T-helper 2 cell (primary cell): ENCODE data around the gene PCBP3.
"Not testable (repeated sequence)": the region's sequence is repeated elsewhere in the genome, so short reads cannot be mapped to it uniquely, and the experiment has no call there.

Experiments
- DNase-seq, 5 experiments: peaks; one replicate each; pipeline versions ENCODE4 v3.0.0 to v3.0.0-alpha.2; 2012 to 2022

PCBP3 gene

DNA sequence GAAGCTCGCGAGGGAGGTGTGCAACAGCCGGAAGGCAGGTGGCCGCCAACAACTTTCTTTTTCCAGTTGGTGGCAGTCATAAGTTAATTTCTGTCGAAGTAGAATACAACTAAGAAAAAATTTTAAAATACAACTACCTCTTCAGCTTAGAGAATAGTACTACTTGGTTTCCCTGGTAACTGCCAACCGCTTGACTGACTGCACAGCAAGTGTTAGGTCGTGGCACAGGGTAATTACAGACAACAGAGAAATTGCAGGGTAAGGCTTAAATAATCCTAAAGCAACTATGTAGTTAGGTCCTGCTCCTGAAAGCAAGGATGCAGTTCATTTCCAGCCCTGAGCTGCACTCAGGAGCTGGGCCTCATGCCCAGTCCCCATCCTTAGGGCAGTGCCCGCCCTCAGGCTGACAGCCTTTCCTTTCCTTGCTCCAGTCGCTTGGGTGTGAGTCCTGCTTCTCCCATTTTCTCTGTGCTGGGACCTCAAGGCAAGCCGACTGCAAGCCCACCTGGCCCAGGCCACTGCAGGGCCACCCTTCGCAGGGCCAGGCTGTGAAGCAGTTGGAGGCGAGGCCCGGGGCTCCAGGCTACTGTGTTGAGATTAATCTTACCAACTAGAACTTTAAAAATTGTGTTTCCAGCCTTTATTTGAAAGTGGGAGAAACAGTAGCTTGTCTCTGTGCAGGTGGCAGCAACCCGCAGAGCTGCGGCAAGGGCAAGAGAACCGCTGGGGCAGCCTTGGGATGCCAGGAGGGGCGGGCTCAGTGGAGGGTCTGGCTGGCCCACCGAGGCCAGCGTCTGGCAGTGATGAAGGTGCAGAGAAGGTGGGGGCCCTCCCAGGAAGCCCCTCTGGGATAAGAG lies 148.3 kb downstream of the PCBP3 start:
- DNase-seq, result no peak

DNA sequence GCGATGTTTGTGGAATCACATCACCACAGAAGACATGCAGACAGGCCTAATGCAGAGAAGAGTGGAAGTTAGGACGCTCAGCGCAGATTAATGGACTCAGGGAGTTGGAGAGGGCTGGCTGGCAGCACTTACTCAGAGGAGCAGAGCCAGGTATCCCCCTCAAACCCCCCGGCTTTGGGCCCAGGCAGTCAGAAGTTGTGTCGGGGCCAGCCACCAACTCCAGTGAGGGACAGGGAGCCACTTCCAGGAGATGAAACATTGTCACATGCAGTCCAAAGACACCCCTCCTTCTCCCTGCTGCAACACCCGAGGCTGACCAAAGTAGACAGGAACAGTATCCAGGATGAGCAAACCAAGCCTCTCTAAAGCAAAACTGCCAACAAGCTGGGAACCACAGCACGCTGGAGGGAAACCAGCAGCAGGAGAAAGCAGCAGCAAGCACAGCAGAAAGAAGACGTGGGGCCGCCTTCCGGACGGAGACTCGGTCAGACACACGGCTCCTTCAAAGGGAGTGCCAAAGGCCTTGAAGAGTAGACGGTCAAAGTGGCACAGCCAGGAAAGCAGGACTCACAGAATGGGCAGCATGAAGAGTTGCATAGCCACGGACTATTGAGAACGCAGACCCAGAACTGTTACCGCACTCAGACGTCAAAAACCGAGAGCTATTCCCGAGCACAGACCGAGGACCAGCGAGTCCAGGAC lies 149.3 kb downstream of the PCBP3 start:
- DNase-seq, result no peak

DNA sequence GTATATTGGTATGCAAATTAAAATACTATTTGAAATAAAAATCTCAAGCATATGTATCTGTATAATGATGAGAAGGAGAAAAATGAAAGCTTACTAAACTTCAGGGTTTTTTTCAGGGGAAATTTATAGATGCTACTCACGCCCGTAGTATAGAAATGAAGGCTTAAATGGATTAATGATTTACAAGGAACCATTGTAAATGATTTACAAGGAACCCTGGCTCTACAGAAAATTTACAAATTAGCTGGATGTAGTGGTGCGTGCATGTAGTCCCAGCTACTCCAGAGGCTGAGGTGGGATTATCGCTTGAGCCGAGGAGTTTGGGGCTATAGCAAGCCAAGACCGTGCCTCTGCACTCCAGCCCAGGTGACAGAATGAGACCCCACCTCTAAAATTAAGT lies 150.5 kb downstream of the PCBP3 start:
- no peak for DNase-seq

GRCh38 chr21:45796003-45796402 lies 152.5 kb downstream of the PCBP3 start:
- DNase-seq, result no peak

- no peak for DNase-seq
Observed at GRCh38 chr21:45797338-45797737, 153.8 kb downstream of the PCBP3 start.

DNA sequence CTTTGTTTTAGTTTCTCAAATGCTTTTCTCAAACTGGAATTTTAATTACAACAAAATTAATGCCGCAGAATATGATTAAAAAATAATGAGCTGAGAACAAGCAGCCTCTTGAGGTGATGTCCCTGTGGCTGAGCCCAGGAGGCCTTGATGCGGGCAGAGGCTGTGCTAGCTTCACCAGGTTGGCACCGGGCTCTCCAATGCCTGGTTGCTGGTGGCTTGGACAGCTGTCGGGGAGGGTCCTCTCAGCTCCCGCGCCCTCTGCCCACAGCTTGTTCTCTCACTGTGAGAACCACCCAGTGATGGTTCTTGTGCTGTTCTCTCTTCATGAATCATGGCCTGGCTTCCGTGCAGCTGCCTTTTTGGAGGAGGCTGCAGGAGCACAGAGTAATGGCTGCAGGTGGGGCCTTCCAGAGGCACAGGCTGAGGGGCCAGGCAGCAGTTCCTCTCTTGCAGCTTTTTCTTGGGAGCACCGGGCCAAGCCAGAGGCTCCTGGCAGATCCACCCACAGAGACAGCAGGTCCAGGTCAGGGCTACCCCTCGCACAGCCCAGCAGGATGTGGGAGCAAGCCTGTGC lies 156.3 kb downstream of the PCBP3 start:
- DNase-seq, result no peak

- no peak for DNase-seq
Observed at GRCh38 chr21:45800339-45801080, 157.0 kb downstream of the PCBP3 start.

DNA sequence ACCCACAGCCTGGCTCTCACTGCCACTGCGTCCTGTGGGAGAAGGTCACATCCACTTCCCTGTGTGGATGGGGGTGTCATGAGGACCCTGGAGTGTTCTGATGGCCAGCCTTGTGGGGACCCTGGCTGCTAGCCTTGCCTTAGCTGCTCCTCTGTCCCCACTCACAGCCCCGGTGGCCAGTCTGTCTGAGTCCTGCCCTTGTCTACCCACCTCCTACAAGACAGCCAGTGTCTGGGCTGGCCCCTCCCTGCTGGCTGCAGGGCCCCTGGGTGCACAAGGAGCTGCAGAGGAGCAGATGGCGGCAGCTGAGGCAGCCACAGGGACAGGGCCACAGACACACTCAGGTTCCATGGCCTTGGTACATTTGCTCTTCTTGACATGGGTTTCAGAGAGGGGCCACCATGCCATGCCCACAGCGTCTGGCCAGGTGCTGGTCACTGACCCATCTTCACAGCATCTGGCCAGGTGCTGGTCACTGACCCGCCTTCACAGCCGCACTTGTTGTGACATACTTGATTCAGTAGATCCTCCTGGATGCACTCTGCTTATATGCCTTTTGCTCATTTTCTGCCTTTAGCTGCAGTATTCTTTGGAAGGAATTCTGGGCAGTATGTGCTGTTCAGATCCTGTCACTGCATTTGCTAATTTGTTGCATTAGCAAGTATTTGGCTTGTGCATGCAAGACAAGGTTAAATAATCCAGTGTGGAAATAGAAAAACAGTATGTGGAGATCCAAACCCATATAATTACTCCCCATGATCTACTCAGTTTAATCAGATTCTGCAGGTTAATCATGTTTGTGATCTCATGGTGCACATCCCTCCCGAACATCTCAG lies 157.8 kb downstream of the PCBP3 start:
- no peak for DNase-seq

DNA sequence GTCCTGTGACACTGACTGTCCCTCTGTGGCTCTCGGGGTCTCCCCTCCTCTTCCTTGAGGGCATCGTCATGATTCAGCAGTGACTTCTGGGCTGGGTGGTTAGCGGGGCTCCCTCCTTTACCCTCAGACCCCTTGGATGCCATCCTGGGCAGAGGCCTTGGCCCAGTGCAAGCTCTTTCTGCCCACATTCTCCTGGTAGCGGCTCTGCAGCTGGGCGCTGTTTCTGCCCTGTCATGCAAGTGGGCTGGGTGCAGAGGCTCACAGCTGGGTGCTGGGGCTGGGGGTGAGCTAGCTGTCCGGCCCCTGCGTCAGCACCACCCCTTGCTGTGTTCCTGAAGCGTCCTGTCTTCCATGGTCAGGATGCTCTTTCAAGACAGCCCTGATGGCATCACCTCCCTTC lies 158.5 kb downstream of the PCBP3 start:
- no peak for DNase-seq

DNA sequence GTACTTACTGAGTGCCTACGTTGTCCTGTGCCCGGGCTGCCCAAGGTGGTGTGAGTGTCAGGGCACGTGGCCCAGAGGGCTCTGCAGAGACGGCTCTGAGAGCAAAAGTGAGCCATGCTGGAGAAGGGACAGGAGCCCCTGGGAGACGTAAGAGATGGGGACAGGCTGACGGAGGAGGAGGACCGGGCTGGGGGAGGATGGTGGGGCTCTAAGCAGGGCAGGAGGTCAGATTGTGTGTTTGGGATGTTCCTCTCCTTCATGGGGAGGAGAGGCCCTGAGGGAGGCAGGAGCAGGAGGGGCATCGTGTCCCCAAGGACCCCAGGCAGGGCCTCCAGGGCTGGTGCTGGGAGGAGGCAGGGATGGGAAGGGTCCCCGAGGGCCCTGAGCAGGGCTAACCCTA lies 158.9 kb downstream of the PCBP3 start:
- no peak for DNase-seq

- peak in 1 of 5 experiments; percentile 79 for DNase-seq
Observed at GRCh38 chr21:45802956-45803617, 159.6 kb downstream of the PCBP3 start.

- no peak for DNase-seq
Observed at GRCh38 chr21:45803618-45804340, 160.3 kb downstream of the PCBP3 start.

DNA sequence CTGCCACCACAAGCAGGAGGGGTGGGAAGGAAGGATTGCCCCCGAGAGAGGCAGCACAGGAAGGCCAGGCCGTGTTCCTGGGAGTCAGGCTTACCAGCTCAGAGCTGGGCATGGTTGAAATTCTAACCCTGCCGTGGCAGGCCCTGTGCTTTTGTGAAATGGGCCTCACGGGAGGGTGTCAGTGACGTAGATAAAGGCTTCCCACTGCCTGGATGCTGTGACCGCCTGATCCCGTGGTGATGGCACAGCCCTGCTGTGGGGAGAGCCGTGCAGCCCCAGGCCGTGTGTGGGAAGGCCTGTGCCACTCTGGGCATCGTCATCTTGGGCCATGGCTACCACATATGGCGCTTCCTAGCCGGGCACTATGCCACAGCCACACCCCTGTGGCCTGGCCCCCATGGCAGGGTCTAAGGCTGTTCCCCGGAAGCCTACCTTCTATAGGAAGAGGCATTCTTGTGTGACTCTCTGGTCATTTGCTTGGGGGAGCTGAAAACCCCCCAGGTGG lies 161.3 kb downstream of the PCBP3 start:
- DNase-seq, result no peak

- no peak for DNase-seq
Observed at GRCh38 chr21:45805321-45805720, 161.8 kb downstream of the PCBP3 start.

DNA sequence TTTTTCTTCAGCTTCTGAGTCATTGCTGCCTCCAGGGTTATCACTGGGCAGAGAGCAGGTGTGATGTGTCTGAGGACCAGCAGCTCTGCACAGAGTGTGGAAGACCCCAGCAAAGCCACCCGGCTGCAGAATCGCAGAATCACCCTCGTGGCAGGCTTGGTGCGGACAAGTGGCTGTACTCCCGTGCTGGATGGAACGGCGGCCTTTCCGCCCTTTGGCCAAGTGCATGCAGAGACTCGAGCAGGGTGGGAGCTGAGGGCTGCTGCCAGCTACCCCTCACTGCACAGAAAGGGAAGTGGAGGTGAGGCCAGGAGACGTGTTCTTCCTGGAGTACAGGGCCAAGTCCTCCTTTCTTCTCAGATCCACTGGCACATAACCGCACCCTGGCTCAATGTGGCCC lies 162.5 kb downstream of the PCBP3 start:
- DNase-seq, result no peak

DNA sequence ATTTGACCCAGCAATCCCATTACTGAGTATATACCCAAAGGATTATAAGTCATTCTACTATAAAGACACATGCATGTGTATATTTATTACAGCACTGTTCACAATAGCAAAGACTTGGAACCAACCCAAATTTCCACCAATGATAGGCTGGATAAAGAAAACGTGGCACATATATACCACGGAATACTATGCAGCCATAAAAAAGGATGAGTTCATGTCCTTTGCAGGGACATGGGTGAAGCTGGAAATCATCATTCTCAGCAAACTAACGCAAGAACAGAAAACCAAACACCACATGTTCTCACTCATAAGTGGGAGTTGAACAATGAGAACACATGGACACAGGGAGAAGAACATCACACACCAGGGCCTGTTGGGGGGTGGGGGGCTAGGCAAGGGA lies 165.1 kb downstream of the PCBP3 start:
- not testable (repeated sequence) for DNase-seq

- DNase-seq, result no peak
Observed at GRCh38 chr21:45809421-45809820, 165.9 kb downstream of the PCBP3 start.

GRCh38 chr21:45811136-45811535 lies 167.6 kb downstream of the PCBP3 start:
- DNase-seq, result no peak

- DNase-seq, result peak in 1 of 5 experiments; percentile 37
Observed at GRCh38 chr21:45814210-45814940, 170.8 kb downstream of the PCBP3 start.

DNA sequence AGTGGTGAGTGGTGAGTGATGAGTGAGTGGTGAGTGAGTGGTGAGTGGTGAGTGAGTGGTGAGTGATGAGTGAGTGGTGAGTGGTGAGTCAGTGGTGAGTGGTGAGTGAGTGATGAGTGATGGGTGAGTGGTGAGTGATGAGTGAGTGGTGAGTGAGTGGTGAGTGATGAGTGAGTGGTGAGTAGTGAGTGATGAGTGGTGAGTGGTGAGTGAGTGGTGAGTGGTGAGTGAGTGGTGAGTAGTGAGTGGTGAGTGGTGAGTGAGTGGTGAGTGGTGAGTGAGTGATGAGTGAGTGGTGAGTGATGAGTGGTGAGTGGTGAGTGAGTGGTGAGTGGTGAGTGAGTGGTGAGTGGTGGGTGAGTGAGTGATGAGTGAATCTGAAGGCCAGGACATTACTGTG lies 172.3 kb downstream of the PCBP3 start:
- peak in 1 of 5 experiments; percentile 46 for DNase-seq
